Heart right ventricle (tissue), 16 donors: Measurements from ENCODE around the gene TECR. TPM values are rescaled to one million over a fixed set of nuclear protein-coding genes. Genes with fewer than 3 reads are reported as not detected.

Experiments
- ATAC-seq, 8 donors: fragments of 200-7000 bp; cut with Tn5 transposase; one replicate each; pipeline ENCODE4 v1.9.1; 2020; ENCODE audit warnings: mild to moderate bottlenecking in 8 of 8, moderate library complexity in 8 of 8, moderate number of reproducible peaks in 1 of 8
- DNase-seq, 2 donors: peaks; one replicate each; pipeline ENCODE4 v3.0.0-alpha.2; 2020
- H3K27ac ChIP-seq, 10 donors: fragments of 200-600 bp; sonication (generic) in 2 of 10; one replicate each; pipeline versions ENCODE4 v1.5.0 to v1.8.0; 2020 to 2022; ENCODE audit warnings: mild to moderate bottlenecking in 3 of 10
- H3K27me3 ChIP-seq, 7 donors: fragments of 200-600 bp; one replicate each; pipeline ENCODE4 v1.8.0; 2021 to 2022; ENCODE audit warnings: mild to moderate bottlenecking in 2 of 7
- H3K36me3 ChIP-seq, 9 donors: fragments of 200-600 bp; sonication (generic) in 1 of 9; one replicate each; pipeline versions ENCODE4 v1.5.0 to v1.8.0; 2020 to 2022; ENCODE audit warnings: mild to moderate bottlenecking in 2 of 9
- H3K4me1 ChIP-seq, 9 donors: fragments of 200-600 bp; sonication (generic) in 1 of 9; one replicate each; pipeline versions ENCODE4 v1.5.0 to v1.8.0; 2020 to 2022; ENCODE audit warnings: mild to moderate bottlenecking in 4 of 9
- H3K4me3 ChIP-seq, 10 donors: fragments of 200-600 bp; sonication (generic) in 2 of 10; one replicate each; pipeline versions ENCODE4 v1.5.0 to v1.8.0; 2020 to 2022; ENCODE audit warnings: mild to moderate bottlenecking in 7 of 10, moderate library complexity in 2 of 10
- H3K9me3 ChIP-seq, 11 donors: fragments of 200-600 bp in 10 of 11; sonication (generic) in 2 of 11; one replicate each; pipeline versions ENCODE4 v1.5.0 to v1.8.0; 2013 to 2022; ENCODE audit warnings: mild to moderate bottlenecking in 2 of 11, control low read depth in 1 of 11, moderate library complexity in 1 of 11
- CTCF ChIP-seq, 9 donors: fragments of 200-600 bp; sonication (generic) in 2 of 9; IDR thresholded peaks; one replicate each; pipeline versions ENCODE4 v1.5.0 to v1.8.0; 2021 to 2022; ENCODE audit warnings: antibody characterized with exemption in 9 of 9, mild to moderate bottlenecking in 5 of 9, moderate library complexity in 1 of 9
- WGBS, 2 donors: extraction: QIAGEN DNeasy Blood & Tissue Kit; methylation state at CpG; one replicate each; pipeline ENCODE4 v1.1.7; 2013; ENCODE audit warnings: inconsistent platforms in 1 of 2; 5-methylcytosine and 5-hydroxymethylcytosine counted together
- intact Hi-C, 10 donors: fragments of 100-400 bp; cut with DNase I; formaldehyde crosslinking; loops; one replicate each; pipeline versions ENCODE4 v1.11.1 to v1.14.2; 2022
- polyA plus RNA-seq, 2 donors: library from polyadenylated mRNA; stranded (reverse); fragments of 200-250 nt; gene quantifications; one replicate each; pipeline ENCODE4 v1.2.3, GENCODE V29; 2013
- total RNA-seq, 10 donors: library from RNA; stranded (reverse); fragmentation: NEBNext Ultra II Directional in 3 of 10; extraction: Animal tissue kit (Norgen Biotek cat#: 25700) in 3 of 10; gene quantifications; one replicate each; pipeline versions ENCODE4 v1.2.1 to v1.2.4, GENCODE V29; 2021 to 2023
- donor health status: Arrhythmogenic right ventricular cardiomyopathy.
- donor health status: ischemic (EF 13 %, LVEDD 7.1; RV severe dilation, severe dysfunction).
- donor health status: healthy with polysubstance abuse.
- donor health status: DM: no; HTN: yes; CAD: no.
- donor health status: DM: no; HTN: no; CAD: no.
- donor health status: ischemic (EF 25% LVEDD 6.9; RV normal size, moderate dysfunction).
- donor health status: ischemic (EF 25% LVEDD 5.7; RV mildly dilated, moderate dysfunction).
- donor health status: healthy.
- donor health status: DM: yes; HTN: yes; CAD: no.
- donor health status: Ischemic cardiomyopathy.
- donor health status: ischemic (EF 35%, LVEDD 5.7; RV mildly dilated, moderate dysfunction).
- donor health status: nonischemic (EF 11% LVEDD 7.7; RV severe dilation, severe dysfunction).
- donor health status: DM: yes; HTN: yes; CAD: no.
- donor health status: PGD.
- donor health status: ischemic (EF 29% LVEDD 5.4; RV normal size, mild dysfunction).
- donor health status: nonischemic (EF 23%, LVEDD 6.1; RV moderate dilation, normal function).

TECR gene
- total and polyA plus RNA-seq, 12 donors: 61.4 to 194 (median 75.7) TPM

DNA sequence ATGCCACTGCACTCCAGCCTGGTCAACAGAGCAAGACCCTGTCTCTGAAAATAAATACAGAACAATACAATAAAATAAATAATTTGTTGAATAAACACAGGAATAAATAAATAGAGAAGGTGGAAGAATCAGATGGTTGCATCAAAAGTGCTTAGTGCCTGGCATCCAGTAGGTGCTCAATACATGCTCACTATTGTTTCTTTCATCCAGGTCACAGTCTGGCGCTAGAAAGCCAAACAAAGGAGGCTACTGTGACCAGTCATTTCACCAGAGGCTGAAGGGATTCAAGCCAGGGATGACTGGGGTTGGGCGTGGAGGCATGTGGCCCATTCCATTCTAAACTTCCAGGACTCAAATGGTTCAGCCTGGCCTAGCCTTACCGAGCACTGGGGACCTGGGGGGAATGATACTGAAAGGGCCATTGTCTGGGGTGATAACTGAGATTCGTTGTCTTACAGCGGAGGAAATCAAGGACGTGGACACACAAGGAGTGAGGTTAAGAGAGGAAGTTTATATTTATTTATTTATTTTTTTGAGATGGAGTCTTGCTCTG lies 46.1 kb downstream of the TECR start:
- Histone ChIP-seq H3K4me1 (peaks cover 4 to 27% (median 15%) of the 10 kb centered on the region in 9 donors), H3K9me3 (no peaks in the 10 kb centered on the region), H3K36me3 (no peaks in the 10 kb centered on the region), H3K27ac (no peak overlapping the region), H3K27me3 (no peaks in the 10 kb centered on the region), H3K4me3 (no peak overlapping the region)
- 78 to 85% methylated on average over 6 of the region's 6 CpGs for WGBS, 2 donors
- intact Hi-C loops: loop anchor here in 5 of 10 donors (5.0 to 10.0 kb wide), 5 partner anchors 109 to 319 kb away; partner anchors contain the start of gene OR7A17 (in 4 of the 5)
- ATAC-seq: no peak
- no peak for DNase-seq
- TF ChIP-seq CTCF (IDR thresholded peaks at IDR 0.05): no peak

DNA sequence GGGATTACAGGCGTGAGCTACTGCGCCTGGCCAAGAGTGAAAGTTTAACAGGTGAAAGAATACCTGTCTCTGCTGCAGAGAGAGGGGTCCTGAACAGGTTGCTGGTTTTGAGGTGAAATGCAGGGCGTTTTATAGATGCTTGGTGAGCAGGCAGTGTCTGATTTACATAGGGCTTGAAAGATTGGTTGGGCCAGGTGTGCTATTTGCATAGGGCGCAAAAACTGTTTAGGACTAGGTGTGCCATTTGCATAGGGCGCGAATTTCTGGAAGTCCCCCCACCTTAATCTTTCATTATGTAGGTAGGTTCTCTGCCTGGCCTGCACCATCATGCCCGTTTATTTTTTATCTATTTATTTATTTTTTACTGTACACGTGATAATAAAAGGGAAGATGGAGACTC lies 47.0 kb downstream of the TECR start:
- ATAC-seq: no peak
- intact Hi-C loops: loop anchor here in 5 of 10 donors (5.0 to 10.0 kb wide), 5 partner anchors 108 to 318 kb away; partner anchors contain the start of gene OR7A17 (in 4 of the 5)
- WGBS, 2 donors: 87% methylated on average over 8 of the region's 8 CpGs

GRCh38 chr19:14577264-14577663 lies 47.9 kb downstream of the TECR start:
- H3K4me3 ChIP-seq: no peak overlapping the region
- no peak overlapping the region for H3K27ac ChIP-seq
- ATAC-seq (no peak), DNase-seq (no peak)
- TF ChIP-seq CTCF (IDR thresholded peaks at IDR 0.05): no peak
- H3K9me3 ChIP-seq: no peaks in the 10 kb centered on the region
- no peaks in the 10 kb centered on the region for H3K27me3 ChIP-seq
- intact Hi-C loops: loop anchor here in 5 of 10 donors (5.0 to 10.0 kb wide), 5 partner anchors 108 to 318 kb away; partner anchors contain the start of gene OR7A17 (in 4 of the 5)
- peaks cover 0 to 14% (median 3%) of the 10 kb centered on the region in 9 donors for H3K4me1 ChIP-seq
- 73 to 74% methylated on average over 5 of the region's 5 CpGs for WGBS, 2 donors
- H3K36me3 ChIP-seq: no peaks in the 10 kb centered on the region

More for the DNA sequence above, 47.0 kb downstream of the TECR start:
- H3K4me3 ChIP-seq: no peak overlapping the region
- no peak for DNase-seq
- no peaks in the 10 kb centered on the region for H3K27me3 ChIP-seq
- H3K27ac ChIP-seq: no peak overlapping the region
- no peaks in the 10 kb centered on the region for H3K36me3 ChIP-seq
- no peak for TF ChIP-seq CTCF (IDR thresholded peaks at IDR 0.05)
- no peaks in the 10 kb centered on the region for H3K9me3 ChIP-seq
- peaks cover 0 to 19% (median 7%) of the 10 kb centered on the region in 9 donors for H3K4me1 ChIP-seq

DNA sequence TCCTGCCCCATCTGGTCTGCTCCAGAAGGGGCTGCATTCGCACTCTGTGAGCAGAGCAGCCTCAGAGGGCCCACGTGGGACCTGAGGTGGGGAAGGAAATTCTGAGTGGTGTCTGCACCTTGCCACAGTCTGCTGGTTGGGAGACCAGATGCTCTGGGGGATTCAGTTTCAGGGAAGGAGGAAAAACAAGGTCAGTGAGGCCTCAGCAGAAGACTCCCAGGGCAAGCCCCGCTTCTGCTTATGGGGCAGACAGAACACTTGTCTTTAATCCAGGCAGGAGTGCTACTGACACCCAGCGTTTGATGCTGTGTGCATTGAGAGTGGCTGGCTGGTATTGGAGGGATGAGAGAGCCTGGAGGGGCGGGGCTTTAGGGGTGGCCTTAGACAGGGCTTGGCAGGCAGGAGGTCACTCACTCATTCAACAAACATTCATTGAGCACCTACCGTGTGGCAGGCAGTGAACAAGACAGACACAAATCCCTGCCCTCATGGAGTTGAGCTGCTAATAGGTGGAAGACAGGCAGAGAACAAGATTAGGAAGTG lies 48.6 kb downstream of the TECR start:
- ATAC-seq: no peak
- intact Hi-C loops: loop anchor here in 5 of 10 donors (5.0 to 10.0 kb wide), 5 partner anchors 107 to 317 kb away; partner anchors contain the start of gene OR7A17 (in 4 of the 5)
- WGBS, 2 donors: 43 to 49% methylated on average over 6 of the region's 6 CpGs

More for the DNA sequence above, 48.6 kb downstream of the TECR start:
- Histone ChIP-seq H3K27ac (no peak overlapping the region), H3K4me3 (no peak overlapping the region), H3K27me3 (no peaks in the 10 kb centered on the region), H3K36me3 (no peaks in the 10 kb centered on the region), H3K4me1 (peaks cover 0 to 11% (median 0%) of the 10 kb centered on the region in 9 donors), H3K9me3 (no peaks in the 10 kb centered on the region)
- no peak for TF ChIP-seq CTCF (IDR thresholded peaks at IDR 0.05)
- no peak for DNase-seq
